ENCODE results near the gene GSE1. TPM values are rescaled to one million over a fixed set of nuclear protein-coding genes. Genes with fewer than 3 reads are reported as not detected.
A peak's percentile ranks its signal among the peaks of the same experiment; 100 is the strongest.

The GSE1 gene
- total RNA-seq, 1 donor from 2014 or later, result 120 TPM

DNA sequence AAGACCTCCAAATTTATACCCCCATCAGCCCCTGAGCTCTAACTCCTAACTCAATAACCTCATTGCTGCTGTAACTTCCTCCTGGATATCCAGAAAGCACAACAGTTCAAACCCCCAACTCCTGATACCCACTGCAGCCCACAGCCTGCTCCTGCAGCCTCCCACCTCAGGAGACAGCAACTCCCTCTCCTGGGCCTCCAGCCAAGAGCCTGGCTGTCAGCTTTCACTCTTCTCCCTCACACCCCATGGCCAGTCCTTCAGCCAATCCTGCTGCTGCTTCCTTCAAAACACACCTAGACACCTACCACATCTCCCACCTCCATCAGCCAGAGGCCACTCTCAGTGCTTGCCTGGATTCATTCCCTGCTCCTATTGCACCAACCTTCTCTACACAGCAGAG, 70.2 kb downstream of the GSE1 start:
- Histone ChIP-seq H3K4me3 (no peak overlapping the region), H3K27ac (no peak overlapping the region), H3K4me1 (peaks cover 0 to 3% of the 10 kb centered on the region in 2 donors), H3K27me3 (no peaks in the 10 kb centered on the region), H3K9me3 (no peaks in the 10 kb centered on the region), H3K36me3 (peaks cover 0 to 4% of the 10 kb centered on the region in 2 donors)
- intact Hi-C loops (cut with DNase I), result no loop called here
- TF ChIP-seq, protein P1, sequence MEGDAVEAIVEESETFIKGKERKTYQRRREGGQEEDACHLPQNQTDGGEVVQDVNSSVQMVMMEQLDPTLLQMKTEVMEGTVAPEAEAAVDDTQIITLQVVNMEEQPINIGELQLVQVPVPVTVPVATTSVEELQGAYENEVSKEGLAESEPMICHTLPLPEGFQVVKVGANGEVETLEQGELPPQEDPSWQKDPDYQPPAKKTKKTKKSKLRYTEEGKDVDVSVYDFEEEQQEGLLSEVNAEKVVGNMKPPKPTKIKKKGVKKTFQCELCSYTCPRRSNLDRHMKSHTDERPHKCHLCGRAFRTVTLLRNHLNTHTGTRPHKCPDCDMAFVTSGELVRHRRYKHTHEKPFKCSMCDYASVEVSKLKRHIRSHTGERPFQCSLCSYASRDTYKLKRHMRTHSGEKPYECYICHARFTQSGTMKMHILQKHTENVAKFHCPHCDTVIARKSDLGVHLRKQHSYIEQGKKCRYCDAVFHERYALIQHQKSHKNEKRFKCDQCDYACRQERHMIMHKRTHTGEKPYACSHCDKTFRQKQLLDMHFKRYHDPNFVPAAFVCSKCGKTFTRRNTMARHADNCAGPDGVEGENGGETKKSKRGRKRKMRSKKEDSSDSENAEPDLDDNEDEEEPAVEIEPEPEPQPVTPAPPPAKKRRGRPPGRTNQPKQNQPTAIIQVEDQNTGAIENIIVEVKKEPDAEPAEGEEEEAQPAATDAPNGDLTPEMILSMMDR (IDR thresholded peaks at IDR 0.05), result no peak
- no peak for DNase-seq (ENCODE audit: low spot score in 2 of 2)

DNA sequence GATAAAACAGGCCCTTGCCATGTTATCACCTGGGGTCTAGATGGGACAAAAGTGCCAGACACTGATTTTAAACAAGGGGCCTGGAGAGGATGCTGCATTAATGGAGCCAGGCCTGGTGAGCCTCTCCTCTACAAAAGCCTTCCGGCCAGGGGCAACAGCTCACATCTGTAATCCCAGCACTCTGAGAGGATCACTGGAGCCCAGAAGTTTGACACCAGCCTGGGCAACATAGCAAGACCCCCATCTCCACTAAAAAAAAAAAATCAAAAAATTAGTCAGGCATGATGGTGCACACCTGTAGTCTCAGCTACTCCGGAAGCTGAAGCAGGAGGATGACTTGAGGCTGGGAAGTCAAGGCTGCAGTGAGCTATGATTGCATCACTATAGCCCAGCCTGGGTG, 72.1 kb downstream of the GSE1 start:
- H3K36me3 ChIP-seq, result no peaks in the 10 kb centered on the region
- DNase-seq (ENCODE audit: low spot score in 2 of 2), result no peak
- H3K4me3 ChIP-seq, result no peak overlapping the region
- H3K27ac ChIP-seq, result no peak overlapping the region
- no peaks in the 10 kb centered on the region for H3K27me3 ChIP-seq
- TF ChIP-seq, protein P1 (IDR thresholded peaks at IDR 0.05), result no peak
- no peaks in the 10 kb centered on the region for H3K9me3 ChIP-seq
- H3K4me1 ChIP-seq, result peaks cover 0 to 6% of the 10 kb centered on the region in 2 donors
- intact Hi-C loops (cut with DNase I), result no loop called here

DNA sequence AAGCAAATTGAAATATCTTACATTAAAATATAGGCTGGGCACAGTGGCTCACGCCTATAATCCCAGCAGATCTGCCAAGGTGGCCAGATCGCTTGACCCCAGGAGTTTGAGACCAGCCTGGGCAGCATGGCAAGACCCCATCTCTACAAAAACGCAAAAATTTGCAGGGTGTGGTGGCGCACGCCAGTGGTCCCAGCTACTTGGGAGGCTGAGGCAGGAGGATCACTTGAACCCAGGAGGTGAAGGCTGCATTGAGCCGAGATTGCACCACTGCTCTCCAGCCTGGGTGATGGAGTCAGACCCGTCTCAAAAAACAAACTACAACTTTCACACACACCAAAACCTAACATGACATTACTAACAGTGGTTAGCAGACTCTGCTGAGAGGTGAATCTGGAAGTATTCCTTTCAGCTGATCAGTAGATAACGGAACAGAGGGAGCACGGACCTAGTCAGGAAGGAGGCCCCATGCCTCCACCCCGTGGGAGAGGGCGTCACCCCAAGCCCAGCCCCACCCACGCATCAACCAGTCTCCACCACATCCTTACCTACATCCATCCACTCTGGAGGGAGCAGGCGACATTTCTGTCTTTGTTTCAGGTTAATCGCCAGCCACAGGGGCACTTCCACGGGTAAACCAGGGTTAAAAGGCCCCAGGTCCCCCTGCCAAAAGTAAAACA, 73.9 kb downstream of the GSE1 start:
- intact Hi-C loops (cut with DNase I), result no loop called here

DNA sequence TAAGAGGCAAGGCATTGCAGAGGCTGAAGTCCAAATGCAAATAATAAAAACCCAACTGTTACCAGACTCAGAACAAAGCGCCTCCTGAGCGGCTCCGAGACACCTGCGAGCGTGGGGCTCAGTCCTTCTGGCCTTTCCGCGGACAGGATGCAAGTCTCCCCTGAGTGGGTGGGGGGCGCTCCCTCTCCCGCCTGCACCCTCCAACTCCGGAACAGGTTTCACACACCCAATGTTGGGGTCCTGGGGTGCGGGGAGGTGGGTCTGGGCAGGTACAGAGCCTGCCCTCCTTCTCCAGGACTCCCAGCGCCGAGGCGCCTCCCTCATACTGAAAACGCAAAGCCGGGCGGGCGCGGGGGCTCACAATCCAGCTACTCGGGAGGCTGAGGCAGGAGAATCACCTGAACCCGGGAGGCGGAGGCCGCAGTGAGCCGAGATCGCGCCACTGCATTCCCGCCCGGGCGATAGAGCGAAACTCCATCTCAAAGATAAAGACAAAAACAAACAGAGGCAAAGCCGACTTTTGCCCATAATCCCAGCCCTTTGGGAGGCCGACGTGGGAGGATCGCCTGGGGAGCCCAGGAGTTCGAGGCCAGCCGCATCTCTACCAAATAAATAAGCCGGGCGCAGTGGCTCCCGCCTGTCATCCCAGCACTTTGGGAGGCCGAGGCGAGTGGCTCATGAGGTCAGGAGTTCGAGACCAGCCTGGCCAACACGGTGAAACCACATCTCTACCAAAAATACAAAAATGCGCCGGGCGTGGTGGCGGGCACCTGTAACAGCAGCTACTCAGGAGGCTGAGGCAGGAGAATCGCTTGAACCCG, 74.7 kb downstream of the GSE1 start:
- intact Hi-C loops (cut with DNase I), result no loop called here
- TF ChIP-seq, protein P1 (IDR thresholded peaks at IDR 0.05), result no peak
- H3K4me3 ChIP-seq, result peak overlapping the region; percentile 73 to 78

More for the DNA sequence above, 73.9 kb downstream of the GSE1 start:
- Histone ChIP-seq H3K27ac (no peak overlapping the region), H3K36me3 (no peaks in the 10 kb centered on the region), H3K4me1 (peaks cover 0 to 6% of the 10 kb centered on the region in 2 donors), H3K9me3 (no peaks in the 10 kb centered on the region), H3K4me3 (no peak overlapping the region), H3K27me3 (no peaks in the 10 kb centered on the region)
- TF ChIP-seq, protein P1 (IDR thresholded peaks at IDR 0.05), result no peak
- no peak for DNase-seq (ENCODE audit: low spot score in 2 of 2)

DNA sequence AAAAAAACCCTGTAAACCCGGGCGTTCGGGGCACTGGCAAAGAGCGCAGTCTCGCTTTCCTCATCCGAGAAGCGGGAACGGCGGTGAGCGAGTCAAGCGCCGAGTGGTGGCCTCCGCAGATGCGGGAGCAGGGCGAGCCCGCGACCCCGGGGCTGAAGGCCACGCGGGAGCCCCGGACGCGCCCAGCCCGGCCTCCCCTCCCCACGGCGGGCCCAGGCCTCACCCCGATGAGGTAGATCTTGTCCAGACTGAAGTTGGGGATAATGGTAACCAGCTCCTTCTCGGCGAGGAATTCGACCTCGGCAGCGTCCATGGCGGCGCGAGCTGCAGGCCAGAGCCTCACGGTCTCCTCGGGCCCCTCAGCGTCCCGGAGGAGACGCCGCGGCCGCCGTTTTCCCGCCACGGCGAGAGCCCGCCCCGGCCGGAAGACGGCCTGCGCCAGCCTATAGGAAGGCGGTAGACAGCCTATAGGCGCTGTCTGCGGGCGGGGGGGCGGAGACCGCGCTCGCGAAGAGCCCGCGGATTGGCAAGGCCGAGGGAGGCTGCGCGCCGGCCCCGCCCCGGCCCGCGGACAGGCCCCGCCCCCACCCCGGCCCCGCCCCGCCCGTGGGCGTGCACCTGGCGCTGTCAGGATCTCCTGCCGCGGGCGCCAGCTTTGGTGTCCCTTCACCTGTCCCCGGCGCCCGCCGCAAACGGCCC, 75.6 kb downstream of the GSE1 start, which contains the start of gene GINS2:
GINS2 (minus strand) TSS at position 369 of the 699 bp plus-strand sequence; CDS start at position 313, 56 bp downstream.
- TF ChIP-seq, protein P1 (IDR thresholded peaks at IDR 0.05), result no peak
- H3K9me3 ChIP-seq, result no peaks in the 10 kb centered on the region

More for the DNA sequence above, 74.7 kb downstream of the GSE1 start:
- DNase-seq (ENCODE audit: low spot score in 2 of 2), result no peak
- no peaks in the 10 kb centered on the region for H3K36me3 ChIP-seq
- no peaks in the 10 kb centered on the region for H3K27me3 ChIP-seq
- no peaks in the 10 kb centered on the region for H3K9me3 ChIP-seq
- H3K27ac ChIP-seq, result no peak overlapping the region
- peaks cover 0 to 6% of the 10 kb centered on the region in 2 donors for H3K4me1 ChIP-seq

More for the DNA sequence above, 75.6 kb downstream of the GSE1 start, which contains the start of gene GINS2:
- Histone ChIP-seq H3K36me3 (no peaks in the 10 kb centered on the region), H3K27me3 (no peaks in the 10 kb centered on the region), H3K4me1 (peaks cover 0 to 6% of the 10 kb centered on the region in 2 donors), H3K4me3 (peak within 1 kb of the TSS; percentile 73 to 78), H3K27ac (no peak within 1 kb of the TSS)
- peak; percentile 67 to 93 for DNase-seq (ENCODE audit: low spot score in 2 of 2)
- intact Hi-C loops (cut with DNase I), result no loop called here

Data from ascending aorta (tissue), 2 donors.